A549 (cell line): ENCODE measurements around the gene SERPINB8.
A peak's percentile ranks its signal among the peaks of the same experiment; 100 is the strongest.

ENCODE experiments used
- RCOR1 ChIP-seq: fragments of 150-350 bp; IDR thresholded peaks from 2 replicates; pipeline ENCODE4 v1.6.1; 2014; ENCODE audit warnings: antibody characterized with exemption, low read length, low read depth
- TF ChIP-seq, protein P1 (sequence below): fragments of >200 bp; sonication (Bioruptor Twin); formaldehyde crosslinking; IDR thresholded peaks from 3 replicates; pipeline ENCODE4 v1.5.1; 2016

DNA sequence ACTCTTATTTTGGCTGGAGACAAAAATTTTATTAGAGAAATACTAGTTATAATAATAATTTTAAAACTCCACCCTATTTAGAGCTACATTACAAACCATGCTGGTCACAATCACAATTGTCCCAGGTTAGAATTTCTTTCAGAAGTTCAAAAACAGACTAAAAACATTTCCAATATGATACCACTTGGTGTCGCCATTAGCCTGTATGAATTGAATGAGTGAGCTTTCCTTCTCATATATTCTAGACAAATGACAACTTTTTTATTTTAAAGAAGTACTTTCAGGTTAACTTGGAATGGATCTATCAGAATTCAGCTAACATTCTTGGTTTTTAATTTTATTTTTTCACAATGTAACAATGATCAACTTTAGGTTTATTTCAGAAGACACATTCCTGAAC lies 48.0 kb downstream of the SERPINB8 start:
- TF ChIP-seq RCOR1, result no peak
- TF ChIP-seq, protein P1, sequence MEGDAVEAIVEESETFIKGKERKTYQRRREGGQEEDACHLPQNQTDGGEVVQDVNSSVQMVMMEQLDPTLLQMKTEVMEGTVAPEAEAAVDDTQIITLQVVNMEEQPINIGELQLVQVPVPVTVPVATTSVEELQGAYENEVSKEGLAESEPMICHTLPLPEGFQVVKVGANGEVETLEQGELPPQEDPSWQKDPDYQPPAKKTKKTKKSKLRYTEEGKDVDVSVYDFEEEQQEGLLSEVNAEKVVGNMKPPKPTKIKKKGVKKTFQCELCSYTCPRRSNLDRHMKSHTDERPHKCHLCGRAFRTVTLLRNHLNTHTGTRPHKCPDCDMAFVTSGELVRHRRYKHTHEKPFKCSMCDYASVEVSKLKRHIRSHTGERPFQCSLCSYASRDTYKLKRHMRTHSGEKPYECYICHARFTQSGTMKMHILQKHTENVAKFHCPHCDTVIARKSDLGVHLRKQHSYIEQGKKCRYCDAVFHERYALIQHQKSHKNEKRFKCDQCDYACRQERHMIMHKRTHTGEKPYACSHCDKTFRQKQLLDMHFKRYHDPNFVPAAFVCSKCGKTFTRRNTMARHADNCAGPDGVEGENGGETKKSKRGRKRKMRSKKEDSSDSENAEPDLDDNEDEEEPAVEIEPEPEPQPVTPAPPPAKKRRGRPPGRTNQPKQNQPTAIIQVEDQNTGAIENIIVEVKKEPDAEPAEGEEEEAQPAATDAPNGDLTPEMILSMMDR, result peak; percentile 56
